Measurements from ENCODE around the gene ZEB1. TPM values are rescaled to one million over a fixed set of nuclear protein-coding genes. Genes with fewer than 3 reads are reported as not detected.

ZEB1 gene
- total and polyA plus RNA-seq, 2 of the 4 experiments (the other 2 are of a cell fraction): 23.7 to 108 TPM

- dilution Hi-C loops (cut with HindIII; ENCODE audit: low sequenced_read_pairs, unreplicated experiment) (no loop called here), intact Hi-C loops (cut with micrococcal nuclease) (loop anchor here (5.0 kb wide), 1 partner anchor 162 kb away; no protein-coding TSS in a partner anchor), in situ Hi-C loops (cut with MboI; ENCODE audit: low sequenced_read_pairs) (no loop called here)
- Histone ChIP-seq H3K14ac (replicated peaks; ENCODE audit: low read depth, low read length) (peak overlapping the region; percentile 59; the same call in 1 of the 2 replicates), H4K5ac (ENCODE audit: low read depth, low read length) (peak overlapping the region; percentile 75; the same call in 1 of the 2 replicates), H3K36me3 (ENCODE audit: control insufficient read depth, insufficient read depth, low read length) (0 out of 2 replicates have a peak, but pooled peaks cover 2% of the 10 kb centered on the region), H3K27ac (ENCODE audit: insufficient read depth, low read length) (peak overlapping the region; percentile 58), H3K27me3 (ENCODE audit: control insufficient read depth, insufficient read depth, low read length) (no peaks in the 10 kb centered on the region), H3K4me1 (ENCODE audit: control insufficient read depth, insufficient read depth, low read length) (peaks cover 6% of the 10 kb centered on the region; the same call in 1 of the 2 replicates), H3K18ac (ENCODE audit: low read depth, low read length) (peak overlapping the region; percentile 80), H2BK15ac (ENCODE audit: low read depth, low read length) (peak overlapping the region; percentile 52; the same call in 1 of the 3 replicates), H3K56ac (ENCODE audit: extremely low read depth, insufficient read depth, low read length) (peak overlapping the region; percentile 63; the same call in 1 of the 2 replicates), H3K4me3 (ENCODE audit: insufficient read depth, low read depth, low read length) (no peak overlapping the region), H3K4me2 (ENCODE audit: low read depth, low read length) (peak overlapping the region; percentile 24; the same call in 1 of the 2 replicates), H4K20me1 (ENCODE audit: insufficient read depth, low read length) (no peaks in the 10 kb centered on the region), H4K8ac (ENCODE audit: low read depth in 2 of 2, low read length in 2 of 2) (peak overlapping the region in 1 of 2 experiments; percentile 55; a peak in 2 of 4 replicates), H2AFZ (replicated peaks; ENCODE audit: low read length, poor library complexity) (no peak overlapping the region), H2AK5ac (ENCODE audit: low read depth, low read length) (peak overlapping the region; percentile 73; the same call in 1 of the 2 replicates), H3K79me1 (ENCODE audit: low read depth in 1 of 2, low read length in 2 of 2) (0 out of 4 replicates have a peak, but pooled peaks cover 0 to 5% of the 10 kb centered on the region in 2 experiments), H2BK20ac (ENCODE audit: low read depth, low read length) (peak overlapping the region; percentile 91), H2BK5ac (ENCODE audit: low read depth, low read length, poor library complexity, severe bottlenecking) (peak overlapping the region; percentile 89), H3K9me1 (ENCODE audit: insufficient read depth, low read length) (no peaks in the 10 kb centered on the region), H3K4ac (ENCODE audit: low read depth, low read length) (peak overlapping the region; percentile 68), H3K23ac (ENCODE audit: low read depth, low read length) (peak overlapping the region; percentile 82), H4K91ac (ENCODE audit: insufficient read depth, low read depth, low read length) (peak overlapping the region; percentile 16), H2AK9ac (replicated peaks; ENCODE audit: low read depth, low read length, poor library complexity) (no peak overlapping the region), H2BK120ac (ENCODE audit: low read depth, low read length) (peak overlapping the region; percentile 80), H3K9ac (ENCODE audit: low read depth, low read length) (no peak overlapping the region; the same call in 1 of the 2 replicates), H3K9me3 (ENCODE audit: control insufficient read depth, insufficient read depth, low read length) (no peaks in the 10 kb centered on the region)
- WGBS, 2 experiments (ENCODE audit: extremely low coverage in 2 of 2, insufficient read length in 1 of 2): 67% methylated on average over 1 of the region's 6 CpGs; no CpG with 5 or more reads in 1 of the 2 experiments
- no TSS peak for BruUV-seq (replicated peaks)
- ATAC-seq (ENCODE audit: low read depth) (peak; percentile 61), DNase-seq (peak; percentile 56)
- ChIA-PET POLR2A (ENCODE audit: unreplicated experiment) (no interaction called here), CTCF (no interaction called here)
- TF ChIP-seq MAFK (IDR thresholded peaks at IDR 0.05; ENCODE audit: low read depth, low read length) (no peak), CEBPB (IDR thresholded peaks at IDR 0.05; ENCODE audit: low read depth, low read length) (peak; percentile 88)
These were observed 14.6 kb upstream of the ZEB1 start for GRCh38 chr10:31304291-31304970.
